Hepatocyte (in vitro differentiated cells): Measurements from ENCODE around the gene AKNAD1.

Experiments
- CTCF ChIP-seq: fragments of 200-600 bp; sonication (generic); IDR thresholded peaks from 2 replicates; pipeline ENCODE4 v1.5.1; 2016; ENCODE audit warnings: antibody characterized with exemption, mild to moderate bottlenecking; ENCODE audit not compliant: poor library complexity
- EZH2 ChIP-seq: fragments of 200-600 bp; sonication (generic); IDR thresholded peaks from 2 replicates; pipeline ENCODE4 v1.6.1; 2016; ENCODE audit warnings: antibody characterized with exemption, mild to moderate bottlenecking, borderline replicate concordance
- EZH2phosphoT487 ChIP-seq: fragments of 200-600 bp; sonication (generic); IDR thresholded peaks from one replicate; pipeline ENCODE4 v1.6.1; 2018; ENCODE audit warnings: antibody characterized with exemption, mild to moderate bottlenecking, low read depth, moderate library complexity; ENCODE audit not compliant: unreplicated experiment, severe bottlenecking

GRCh38 chr1:108862698-108863477 lies 6.0 kb upstream of the AKNAD1 start:
- TF ChIP-seq EZH2 (no peak), CTCF (no peak), EZH2phosphoT487 (no peak)
